ENCODE data around the gene GBA3. TPM values are rescaled to one million over a fixed set of nuclear protein-coding genes. Genes with fewer than 3 reads are reported as not detected.

GBA3 gene
- total RNA-seq, 2 donors from 2014 or later = not detected

DNA sequence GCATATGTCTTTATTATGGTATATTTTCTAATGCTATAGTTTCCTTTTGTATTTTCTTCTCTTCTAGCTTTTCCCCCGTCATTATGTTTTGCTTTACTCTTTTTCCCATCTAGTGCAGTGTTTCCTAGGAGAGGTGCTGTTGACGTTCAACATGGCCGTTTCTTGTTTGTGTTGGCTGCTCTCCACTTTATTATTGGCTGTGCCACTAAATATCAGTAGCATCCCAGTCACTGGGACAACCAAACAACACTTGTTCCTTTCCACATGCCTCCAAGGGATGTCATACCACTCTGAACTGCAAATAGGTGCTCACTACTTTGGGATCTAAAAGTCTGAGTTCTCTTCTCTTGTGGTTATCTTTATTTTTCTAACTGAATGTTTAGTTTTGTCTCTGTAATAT is 26.5 kb downstream of the GBA3 start:
- ATAC-seq (ENCODE audit: insufficient number of reproducible peaks, low FRiP score, low read depth) (no peak), DNase-seq (ENCODE audit: low spot score) (no peak)
- Histone ChIP-seq H3K4me1 (ENCODE audit: control insufficient read depth in 1 of 2, low read depth in 2 of 2) (no peaks in the 10 kb centered on the region), H3K27me3 (replicated peaks; ENCODE audit: insufficient read depth) (no peaks in the 10 kb centered on the region), H3K4me3 (no peak overlapping the region), H3K27ac (no peak overlapping the region), H3K36me3 (no peaks in the 10 kb centered on the region), H3K9me3 (no peaks in the 10 kb centered on the region)
- TF ChIP-seq CTCF (IDR thresholded peaks at IDR 0.05) = no peak

DNA sequence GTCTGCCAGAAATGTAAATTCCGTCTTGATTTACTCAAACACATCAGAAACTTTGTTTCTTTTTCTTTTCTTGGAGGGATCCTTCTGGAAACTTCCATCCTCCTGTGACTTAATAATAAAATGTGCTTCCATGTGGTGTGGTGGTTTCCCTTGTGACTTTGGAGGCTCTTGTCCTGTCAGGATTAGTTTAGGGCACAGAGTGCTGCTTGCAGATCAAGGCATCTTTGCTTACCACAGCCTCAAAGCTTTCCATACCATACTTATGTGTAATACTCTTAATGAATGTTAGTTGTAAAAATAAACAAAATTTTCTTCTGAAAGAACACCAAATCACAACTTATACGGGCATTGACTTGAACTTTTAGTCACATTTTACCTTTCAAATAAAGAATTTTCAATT is 27.4 kb downstream of the GBA3 start:
- no peak overlapping the region for H3K4me3 ChIP-seq
- no peaks in the 10 kb centered on the region for H3K36me3 ChIP-seq
- H3K27ac ChIP-seq = no peak overlapping the region
- no peak for TF ChIP-seq CTCF (IDR thresholded peaks at IDR 0.05)
- DNase-seq (ENCODE audit: low spot score) (no peak), ATAC-seq (ENCODE audit: insufficient number of reproducible peaks, low FRiP score, low read depth) (no peak)
- no peaks in the 10 kb centered on the region for H3K27me3 ChIP-seq (replicated peaks; ENCODE audit: insufficient read depth)
- no peaks in the 10 kb centered on the region for H3K9me3 ChIP-seq
- no peaks in the 10 kb centered on the region for H3K4me1 ChIP-seq (ENCODE audit: control insufficient read depth in 1 of 2, low read depth in 2 of 2)

- Histone ChIP-seq H3K4me3 (no peak overlapping the region), H3K27ac (no peak overlapping the region), H3K9me3 (no peaks in the 10 kb centered on the region), H3K27me3 (replicated peaks; ENCODE audit: insufficient read depth) (no peaks in the 10 kb centered on the region), H3K4me1 (ENCODE audit: control insufficient read depth in 1 of 2, low read depth in 2 of 2) (no peaks in the 10 kb centered on the region), H3K36me3 (no peaks in the 10 kb centered on the region)
- no peak for TF ChIP-seq CTCF (IDR thresholded peaks at IDR 0.05)
- no peak for DNase-seq (ENCODE audit: low spot score)
- ATAC-seq (ENCODE audit: insufficient number of reproducible peaks, low FRiP score, low read depth) = no peak
These were observed 28.5 kb downstream of the GBA3 start for GRCh38 chr4:22721204-22721603.

DNA sequence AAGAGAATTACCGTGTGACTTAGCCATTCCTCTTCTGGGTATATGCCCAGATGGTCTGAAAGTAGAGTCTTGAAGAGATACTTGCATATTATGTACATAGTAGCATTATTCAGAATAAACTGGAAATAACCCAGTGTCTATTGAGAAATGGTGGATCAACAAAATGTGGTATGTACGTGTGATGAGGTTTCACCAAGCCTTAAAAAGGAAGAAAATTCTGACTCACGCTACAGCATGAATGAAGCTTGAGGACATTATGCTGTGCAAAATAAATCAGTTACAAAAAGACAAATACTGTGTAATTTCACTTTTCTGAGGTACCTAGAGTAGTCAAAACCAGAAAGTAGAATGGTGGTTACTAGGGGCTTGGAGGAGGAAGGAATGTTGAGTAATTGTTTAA is 37.3 kb downstream of the GBA3 start:
- TF ChIP-seq CTCF (IDR thresholded peaks at IDR 0.05) = no peak
- ATAC-seq (ENCODE audit: insufficient number of reproducible peaks, low FRiP score, low read depth) (no peak), DNase-seq (ENCODE audit: low spot score) (no peak)
- H3K27me3 ChIP-seq (replicated peaks; ENCODE audit: insufficient read depth) = no peaks in the 10 kb centered on the region
- no peaks in the 10 kb centered on the region for H3K4me1 ChIP-seq (ENCODE audit: control insufficient read depth in 1 of 2, low read depth in 2 of 2)
- H3K36me3 ChIP-seq = no peaks in the 10 kb centered on the region
- no peak overlapping the region for H3K27ac ChIP-seq
- no peaks in the 10 kb centered on the region for H3K9me3 ChIP-seq
- H3K4me3 ChIP-seq = no peak overlapping the region

DNA sequence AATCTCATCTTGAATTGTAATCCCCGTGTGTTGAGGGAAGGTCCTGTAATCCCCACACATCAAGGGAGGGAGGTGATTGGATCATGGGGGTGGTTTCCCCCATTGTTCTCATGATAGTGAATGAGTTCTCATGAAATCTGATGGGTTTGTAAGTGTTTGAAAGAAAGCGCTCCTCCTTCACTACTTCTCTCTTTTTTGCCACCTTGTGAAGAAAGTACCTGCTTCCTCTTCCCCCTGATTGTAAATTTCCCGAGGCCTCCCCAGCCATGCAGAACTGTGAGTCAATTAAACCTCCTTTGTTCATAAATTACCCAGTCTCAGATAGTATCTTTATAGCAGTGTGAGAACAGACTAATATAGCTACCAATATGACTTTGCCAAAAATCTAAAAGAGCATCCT is 41.1 kb downstream of the GBA3 start:
- H3K9me3 ChIP-seq = no peaks in the 10 kb centered on the region
- DNase-seq (ENCODE audit: low spot score) = no peak
- H3K4me3 ChIP-seq = no peak overlapping the region
- ATAC-seq (ENCODE audit: insufficient number of reproducible peaks, low FRiP score, low read depth) = no peak
- H3K36me3 ChIP-seq = no peaks in the 10 kb centered on the region
- H3K27me3 ChIP-seq (replicated peaks; ENCODE audit: insufficient read depth) = no peaks in the 10 kb centered on the region
- no peak overlapping the region for H3K27ac ChIP-seq
- TF ChIP-seq CTCF (IDR thresholded peaks at IDR 0.05) = no peak
- H3K4me1 ChIP-seq (ENCODE audit: control insufficient read depth in 1 of 2, low read depth in 2 of 2) = no peaks in the 10 kb centered on the region

All from thoracic aorta (tissue), 2 donors.